ENCODE data around the gene PTPRD. TPM values are rescaled to one million over a fixed set of nuclear protein-coding genes. Genes with fewer than 3 reads are reported as not detected.

PTPRD gene
- total RNA-seq, 1 experiment from 2014 or later, result 0.02 TPM

DNA sequence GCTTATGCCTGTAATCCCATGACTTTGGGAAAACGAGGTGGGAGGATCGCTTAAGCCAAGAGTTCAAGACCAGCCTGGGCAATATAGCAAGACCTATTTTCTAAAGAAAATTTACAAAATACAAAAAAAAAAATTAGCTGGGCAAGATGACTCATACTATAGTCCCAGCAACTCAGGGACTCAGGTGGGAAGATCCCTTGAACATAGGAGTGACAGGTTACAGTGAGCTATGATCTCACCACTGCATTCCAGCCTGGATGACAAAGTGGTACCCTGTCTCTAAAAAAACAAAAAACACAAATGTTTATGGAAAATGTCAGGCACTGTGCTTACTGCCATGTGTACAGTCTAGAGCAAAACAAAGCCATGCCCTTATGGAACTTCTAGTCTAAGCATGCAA, 1989.9 kb downstream of the PTPRD start:
- Histone ChIP-seq H3K9me2 (ENCODE audit: insufficient read depth) (no peaks in the 10 kb centered on the region), H3K4me3 (replicated peaks in 1 of 2; ENCODE audit: low read depth in 1 of 2, low read length in 2 of 2) (no peak overlapping the region), H3K27ac (ENCODE audit: low read depth, low read length) (no peak overlapping the region), H2AFZ (ENCODE audit: low read depth, low read length, poor library complexity, severe bottlenecking) (no peak overlapping the region), H3K27me3 (ENCODE audit: insufficient read depth, low read length) (no peaks in the 10 kb centered on the region), H3K9me3 (ENCODE audit: control insufficient read depth in 1 of 2, insufficient read depth in 1 of 2, low read depth in 1 of 2, low read length in 2 of 2) (peaks cover 7 to 30% of the 10 kb centered on the region in 2 experiments; a peak in 2 of 4 replicates), H3K36me3 (ENCODE audit: control insufficient read depth in 1 of 2, insufficient read depth in 2 of 2, low read length in 2 of 2) (no peaks in the 10 kb centered on the region), H3K9ac (ENCODE audit: low read length) (no peak overlapping the region), H4K20me1 (ENCODE audit: insufficient read depth) (no peaks in the 10 kb centered on the region), H3K4me2 (ENCODE audit: low read length) (no peak overlapping the region), H3K4me1 (ENCODE audit: control insufficient read depth in 1 of 2, insufficient read depth in 2 of 2, low read length in 2 of 2) (no peaks in the 10 kb centered on the region), H3K79me2 (ENCODE audit: insufficient read depth, low read length) (no peaks in the 10 kb centered on the region)
- DNase-seq (ENCODE audit: low read depth, low spot score) (no peak), ATAC-seq (no peak)
- no TSS peak for BruUV-seq (replicated peaks)
- POLR2A ChIA-PET, result no interaction called here
- RAD21 ChIA-PET (ENCODE audit: low non-redundant PET in 1 of 2, low total read pairs in 2 of 2, uncharacterized antibody in 2 of 2, unreplicated experiment in 2 of 2), result no interaction called here
- CTCF ChIA-PET, result no interaction called here
- intact Hi-C loops (cut with micrococcal nuclease), result no loop called here
- no peak for TF ChIP-seq EZH2 (IDR thresholded peaks at IDR 0.05)
- no peak for TF ChIP-seq REST (IDR thresholded peaks at IDR 0.05; ENCODE audit: low read depth)
- no peak for TF ChIP-seq EZH2phosphoT487 (IDR thresholded peaks at IDR 0.05; ENCODE audit: borderline replicate concordance)
- TF ChIP-seq SRF (IDR thresholded peaks at IDR 0.05; ENCODE audit: low read depth), result no peak
- TF ChIP-seq ATF3 (IDR thresholded peaks at IDR 0.05), result no peak
- no peak for TF ChIP-seq CEBPB (IDR thresholded peaks at IDR 0.05; ENCODE audit: low read depth)
- no peak for TF ChIP-seq FOSL1 (IDR thresholded peaks at IDR 0.05; ENCODE audit: low read depth)
- no peak for TF ChIP-seq CBX3 (IDR thresholded peaks at IDR 0.05; ENCODE audit: low read depth)
- TF ChIP-seq RAD21 (IDR thresholded peaks at IDR 0.05; ENCODE audit: low read depth), result no peak
- no peak for TF ChIP-seq POLR2A (IDR thresholded peaks at IDR 0.05; ENCODE audit: borderline replicate concordance, extremely low read depth, insufficient read depth, insufficient read length)
- no peak for TF ChIP-seq ELF1 (IDR thresholded peaks at IDR 0.05; ENCODE audit: borderline replicate concordance, low read depth)
- TF ChIP-seq SIN3A (IDR thresholded peaks at IDR 0.05; ENCODE audit: low read depth), result no peak
- TF ChIP-seq ZFX (IDR thresholded peaks at IDR 0.05), result no peak
- no peak for TF ChIP-seq ZNF274 (IDR thresholded peaks at IDR 0.05; ENCODE audit: low read depth, low read length)
- TF ChIP-seq YY1 (IDR thresholded peaks at IDR 0.05; ENCODE audit: extremely low read depth, insufficient replicate concordance, low read depth, low read length), result no peak
- TF ChIP-seq ZBTB33 (IDR thresholded peaks at IDR 0.05; ENCODE audit: extremely low read depth, insufficient replicate concordance, low read length), result no peak
- TF ChIP-seq EGR1 (IDR thresholded peaks at IDR 0.05; ENCODE audit: low read depth), result no peak
